Measurements from ENCODE around the gene WIZ. TPM values are rescaled to one million over a fixed set of nuclear protein-coding genes. Genes with fewer than 3 reads are reported as not detected.
A peak's percentile ranks its signal among the peaks of the same experiment; 100 is the strongest.
"Not testable (repeated sequence)": the region's sequence is repeated elsewhere in the genome, so short reads cannot be mapped to it uniquely, and the experiment has no call there.

The WIZ gene
- total RNA-seq, 1 donor from 2014 or later = 38.7 TPM

- no peaks in the 10 kb centered on the region for H3K9me3 Mint-ChIP-seq
- H3K27me3 Mint-ChIP-seq (ENCODE audit: insufficient read depth) = no peaks in the 10 kb centered on the region
- H3K27ac Mint-ChIP-seq = no peak overlapping the region
- H3K4me1 Mint-ChIP-seq (ENCODE audit: low read depth) = no peaks in the 10 kb centered on the region
- no peak for DNase-seq (ENCODE audit: low spot score)
- H3K4me3 Mint-ChIP-seq = no peak overlapping the region
- intact Hi-C loops (cut with micrococcal nuclease) = no loop called here
- H3K36me3 Mint-ChIP-seq (ENCODE audit: low read depth) = peaks cover 40% of the 10 kb centered on the region
Observed at GRCh38 chr19:15397236-15397635, 52.5 kb downstream of the WIZ start.

- no peak overlapping the region for H3K27ac Mint-ChIP-seq
- no peaks in the 10 kb centered on the region for H3K27me3 Mint-ChIP-seq (ENCODE audit: insufficient read depth)
- intact Hi-C loops (cut with micrococcal nuclease) = no loop called here
- H3K36me3 Mint-ChIP-seq (ENCODE audit: low read depth) = peaks cover 42% of the 10 kb centered on the region
- H3K4me3 Mint-ChIP-seq = no peak overlapping the region
- no peaks in the 10 kb centered on the region for H3K9me3 Mint-ChIP-seq
- no peaks in the 10 kb centered on the region for H3K4me1 Mint-ChIP-seq (ENCODE audit: low read depth)
- no peak for DNase-seq (ENCODE audit: low spot score)
Observed at GRCh38 chr19:15396436-15396835, 53.3 kb downstream of the WIZ start.

DNA sequence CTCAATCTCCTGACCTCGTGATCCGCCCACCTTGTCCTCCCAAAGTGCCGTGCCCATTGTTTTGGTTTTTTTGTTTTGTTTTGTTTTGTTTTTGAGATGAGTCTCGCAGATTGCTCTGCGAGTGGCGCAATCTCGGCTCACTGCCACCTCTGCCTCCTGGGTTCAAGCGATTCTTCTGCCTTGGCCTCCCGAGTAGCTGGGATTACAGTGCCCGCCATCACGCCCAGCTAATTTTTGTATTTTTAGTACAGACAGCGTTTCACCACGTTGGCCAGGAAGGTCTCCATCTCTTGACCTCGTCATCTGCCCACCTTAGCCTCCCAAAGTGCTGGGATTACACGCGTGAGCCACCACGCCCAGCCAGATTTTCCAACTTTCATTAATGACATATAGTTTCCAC lies 54.5 kb downstream of the WIZ start:
- H3K9me3 Mint-ChIP-seq; H3K27me3 Mint-ChIP-seq (ENCODE audit: insufficient read depth); intact Hi-C loops (cut with micrococcal nuclease); DNase-seq (ENCODE audit: low spot score); H3K4me1 Mint-ChIP-seq (ENCODE audit: low read depth); H3K4me3 Mint-ChIP-seq: not testable (repeated sequence)
- peaks cover 43% of the 10 kb centered on the region for H3K36me3 Mint-ChIP-seq (ENCODE audit: low read depth)
- peak overlapping the region; percentile 12 for H3K27ac Mint-ChIP-seq

GRCh38 chr19:15394426-15394825 lies 55.3 kb downstream of the WIZ start:
- Mint-ChIP-seq H3K27ac (no peak overlapping the region), H3K36me3 (ENCODE audit: low read depth) (peaks cover 46% of the 10 kb centered on the region), H3K27me3 (ENCODE audit: insufficient read depth) (no peaks in the 10 kb centered on the region), H3K4me1 (ENCODE audit: low read depth) (no peaks in the 10 kb centered on the region), H3K9me3 (no peaks in the 10 kb centered on the region), H3K4me3 (no peak overlapping the region)
- no peak for DNase-seq (ENCODE audit: low spot score)
- intact Hi-C loops (cut with micrococcal nuclease) = no loop called here

DNA sequence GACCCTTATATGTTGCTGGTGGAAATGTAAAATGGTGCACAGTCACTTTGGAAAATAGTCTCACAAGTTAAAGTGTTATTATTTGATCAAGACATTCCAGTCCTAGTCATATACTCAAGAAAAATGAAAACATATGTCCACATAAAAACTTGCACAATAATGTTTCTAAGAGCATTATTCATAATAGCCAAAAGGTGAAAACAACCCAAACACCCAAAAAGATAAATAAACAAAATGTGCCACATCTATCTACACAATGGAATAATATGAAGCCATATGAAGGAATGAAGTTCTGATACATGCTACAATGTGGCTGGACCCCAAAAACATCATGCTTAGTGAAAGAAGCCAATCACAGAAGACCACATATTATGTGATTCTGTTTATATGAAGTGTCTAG lies 55.8 kb downstream of the WIZ start:
- no peak for DNase-seq (ENCODE audit: low spot score)
- Mint-ChIP-seq H3K27ac (no peak overlapping the region), H3K4me3 (no peak overlapping the region), H3K36me3 (ENCODE audit: low read depth) (peaks cover 50% of the 10 kb centered on the region), H3K4me1 (ENCODE audit: low read depth) (no peaks in the 10 kb centered on the region), H3K9me3 (no peaks in the 10 kb centered on the region), H3K27me3 (ENCODE audit: insufficient read depth) (no peaks in the 10 kb centered on the region)
- intact Hi-C loops (cut with micrococcal nuclease) = no loop called here

GRCh38 chr19:15390814-15391213 lies 58.9 kb downstream of the WIZ start:
- Mint-ChIP-seq H3K36me3 (ENCODE audit: low read depth) (peaks cover 33% of the 10 kb centered on the region), H3K4me1 (ENCODE audit: low read depth) (no peaks in the 10 kb centered on the region), H3K9me3 (no peaks in the 10 kb centered on the region), H3K4me3 (no peak overlapping the region), H3K27ac (no peak overlapping the region), H3K27me3 (ENCODE audit: insufficient read depth) (no peaks in the 10 kb centered on the region)
- DNase-seq (ENCODE audit: low spot score) = no peak
- intact Hi-C loops (cut with micrococcal nuclease) = no loop called here

DNA sequence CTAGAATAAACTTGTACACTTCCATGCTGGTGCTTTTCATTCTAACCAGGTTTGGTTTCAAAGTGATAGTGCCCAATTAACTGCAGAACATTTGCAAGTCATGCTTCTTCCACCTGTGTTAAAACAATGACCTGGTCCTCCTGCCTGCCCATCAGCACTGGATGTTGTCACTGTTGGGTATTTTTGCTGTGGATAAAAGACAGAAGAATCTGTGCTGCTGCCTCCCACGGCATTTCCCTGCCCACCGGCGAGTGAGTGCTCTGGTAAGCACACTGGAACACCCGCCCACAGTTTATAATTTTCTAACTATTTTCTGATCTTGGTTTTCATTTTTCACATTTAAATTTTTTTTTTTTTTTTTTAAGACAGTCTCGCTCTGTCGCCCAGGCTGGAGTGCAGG lies 67.9 kb downstream of the WIZ start:
- no peak for DNase-seq (ENCODE audit: low spot score)
- no peaks in the 10 kb centered on the region for H3K9me3 Mint-ChIP-seq
- no peaks in the 10 kb centered on the region for H3K27me3 Mint-ChIP-seq (ENCODE audit: insufficient read depth)
- intact Hi-C loops (cut with micrococcal nuclease) = no loop called here
- no peak overlapping the region for H3K27ac Mint-ChIP-seq
- H3K36me3 Mint-ChIP-seq (ENCODE audit: low read depth) = peaks cover 13% of the 10 kb centered on the region
- H3K4me1 Mint-ChIP-seq (ENCODE audit: low read depth) = peaks cover 30% of the 10 kb centered on the region
- peak overlapping the region; percentile 38 for H3K4me3 Mint-ChIP-seq

DNA sequence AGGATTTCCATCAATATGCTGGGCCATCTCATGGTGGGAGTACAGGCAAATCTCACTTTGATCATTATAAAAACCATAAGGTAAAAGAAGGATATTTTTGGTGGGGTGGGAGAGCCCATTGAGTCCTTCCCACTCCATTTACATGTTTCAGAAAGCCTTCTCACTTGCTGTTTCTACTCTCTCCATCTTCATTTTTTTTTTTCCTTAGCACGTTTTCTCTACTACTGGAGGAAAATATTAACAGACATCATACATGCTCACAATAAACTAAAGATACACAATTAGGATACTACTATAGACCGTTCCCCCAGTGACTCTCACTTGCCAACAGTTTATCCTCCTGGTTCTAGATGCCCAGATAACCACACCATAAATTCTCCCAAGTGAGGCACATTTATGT lies 68.3 kb downstream of the WIZ start:
- intact Hi-C loops (cut with micrococcal nuclease) = no loop called here
- Mint-ChIP-seq H3K27me3 (ENCODE audit: insufficient read depth) (no peaks in the 10 kb centered on the region), H3K27ac (peak overlapping the region; percentile 14), H3K4me1 (ENCODE audit: low read depth) (peaks cover 34% of the 10 kb centered on the region), H3K36me3 (ENCODE audit: low read depth) (peaks cover 17% of the 10 kb centered on the region), H3K9me3 (no peaks in the 10 kb centered on the region), H3K4me3 (peak overlapping the region; percentile 38)
- DNase-seq (ENCODE audit: low spot score) = no peak

DNA sequence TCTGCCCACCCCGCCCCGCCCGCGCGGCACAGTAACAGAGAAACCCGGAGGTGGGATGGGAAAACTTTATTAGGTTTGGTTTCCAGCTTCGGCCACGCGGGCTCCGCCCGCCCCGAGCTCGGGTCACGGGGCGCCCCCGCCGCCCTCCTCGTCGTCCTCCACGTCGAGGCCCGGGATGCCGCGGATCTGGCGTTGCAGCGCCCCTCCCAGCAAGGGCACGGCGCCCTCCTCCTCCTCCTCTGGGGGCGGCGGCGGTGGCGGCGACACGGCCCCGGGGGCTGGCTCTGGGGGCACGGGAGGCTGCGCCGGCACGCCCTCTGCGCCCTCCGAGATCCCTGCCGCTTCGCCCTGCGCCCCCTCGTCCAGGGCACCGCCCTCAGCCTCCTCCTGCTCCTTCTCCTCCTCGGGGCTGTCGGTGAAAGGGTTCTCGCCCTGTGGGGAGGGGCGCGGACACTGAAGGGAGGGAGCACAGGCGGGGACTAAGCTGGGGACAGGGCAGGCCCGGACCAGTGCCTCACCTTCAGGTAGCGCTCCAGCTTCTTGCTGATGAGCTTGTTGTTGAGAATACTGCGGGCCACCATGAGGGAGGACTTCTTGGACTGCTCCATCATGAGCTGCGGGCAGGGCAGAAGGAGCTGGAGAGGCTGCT lies 69.6 kb downstream of the WIZ start:
- H3K27ac Mint-ChIP-seq = peak overlapping the region; percentile 100
- no peaks in the 10 kb centered on the region for H3K9me3 Mint-ChIP-seq
- H3K27me3 Mint-ChIP-seq (ENCODE audit: insufficient read depth) = no peaks in the 10 kb centered on the region
- peaks cover 17% of the 10 kb centered on the region for H3K36me3 Mint-ChIP-seq (ENCODE audit: low read depth)
- peak overlapping the region; percentile 98 for H3K4me3 Mint-ChIP-seq
- H3K4me1 Mint-ChIP-seq (ENCODE audit: low read depth) = peaks cover 35% of the 10 kb centered on the region
- intact Hi-C loops (cut with micrococcal nuclease) = loop anchor here (1.0 kb wide), 9 partner anchors 39 to 255 kb away; partner anchors contain the start of gene WIZ
- no peak for DNase-seq (ENCODE audit: low spot score)

GRCh38 chr19:15379083-15379998 lies 70.4 kb downstream of the WIZ start, which contains the start of gene AKAP8:
Gene AKAP8 (minus strand): TSS chr19:15379787. CDS start chr19:15379731, 56 bp downstream.
- Mint-ChIP-seq H3K4me1 (ENCODE audit: low read depth) (peaks cover 35% of the 10 kb centered on the region), H3K36me3 (ENCODE audit: low read depth) (peaks cover 17% of the 10 kb centered on the region), H3K9me3 (no peaks in the 10 kb centered on the region), H3K27me3 (ENCODE audit: insufficient read depth) (no peaks in the 10 kb centered on the region), H3K4me3 (peak within 1 kb of the TSS; percentile 98), H3K27ac (peak within 1 kb of the TSS; percentile 100)
- intact Hi-C loops (cut with micrococcal nuclease) = loop anchor here (1.0 kb wide), 7 partner anchors 40 to 254 kb away; a partner anchor contains a TSS
- peak; percentile 98 for DNase-seq (ENCODE audit: low spot score)

- Mint-ChIP-seq H3K27ac (peak overlapping the region; percentile 95), H3K4me1 (ENCODE audit: low read depth) (peaks cover 35% of the 10 kb centered on the region), H3K36me3 (ENCODE audit: low read depth) (peaks cover 19% of the 10 kb centered on the region), H3K9me3 (no peaks in the 10 kb centered on the region), H3K4me3 (peak overlapping the region; percentile 98), H3K27me3 (ENCODE audit: insufficient read depth) (no peaks in the 10 kb centered on the region)
- intact Hi-C loops (cut with micrococcal nuclease) = loop anchor here (1.0 kb wide), 8 partner anchors 41 to 253 kb away; a partner anchor contains a TSS
- DNase-seq (ENCODE audit: low spot score) = peak; percentile 41
Observed at GRCh38 chr19:15378534-15379082, 71.1 kb downstream of the WIZ start.

DNA sequence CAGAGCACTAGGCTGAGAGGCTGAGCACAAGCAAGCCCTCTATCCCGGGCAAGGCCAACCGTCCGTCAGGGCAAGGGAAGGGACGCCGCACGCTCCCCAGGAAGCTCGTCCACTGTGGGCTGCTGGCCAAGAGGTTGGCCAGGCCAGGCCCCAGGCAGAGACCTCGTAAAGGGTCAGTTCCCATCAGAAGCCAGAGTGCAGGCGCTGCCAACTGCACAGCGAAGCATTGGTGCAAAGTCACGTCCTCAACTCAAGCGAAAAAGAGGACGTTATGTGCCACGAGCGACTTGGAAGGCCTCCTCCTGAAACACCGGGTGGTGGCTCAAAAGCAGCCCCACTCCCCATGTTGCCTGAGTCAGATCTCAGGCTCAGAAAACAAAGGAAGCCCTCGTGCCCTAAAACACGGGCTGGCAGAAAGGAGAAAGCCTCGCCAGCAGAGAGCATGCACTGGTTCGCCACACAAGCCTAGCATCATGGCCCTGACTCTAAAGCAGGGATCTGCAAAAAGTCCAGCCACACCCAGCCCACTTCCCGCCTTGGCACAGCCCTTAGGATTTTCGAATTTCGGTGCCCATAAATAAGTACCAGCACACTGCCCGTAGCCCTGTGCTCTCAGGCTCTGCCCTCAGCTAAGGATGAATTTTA lies 74.8 kb downstream of the WIZ start:
- H3K27me3 Mint-ChIP-seq (ENCODE audit: insufficient read depth) = no peaks in the 10 kb centered on the region
- no peak overlapping the region for H3K27ac Mint-ChIP-seq
- no peak for DNase-seq (ENCODE audit: low spot score)
- intact Hi-C loops (cut with micrococcal nuclease) = no loop called here
- no peak overlapping the region for H3K4me3 Mint-ChIP-seq
- peaks cover 28% of the 10 kb centered on the region for H3K36me3 Mint-ChIP-seq (ENCODE audit: low read depth)
- H3K9me3 Mint-ChIP-seq = no peaks in the 10 kb centered on the region
- peaks cover 19% of the 10 kb centered on the region for H3K4me1 Mint-ChIP-seq (ENCODE audit: low read depth)
